GM19438 (cell line): Measurements from ENCODE around the gene RXRA.
"Not testable (repeated sequence)": the region's sequence is repeated elsewhere in the genome, so short reads cannot be mapped to it uniquely, and the experiment has no call there.

Source experiments
- ATAC-seq: cut with Tn5 transposase; IDR thresholded peaks from one replicate; pipeline ENCODE4 v1.9.1; 2021; ENCODE audit warnings: low read depth; ENCODE audit not compliant: unreplicated experiment

Gene RXRA

GRCh38 chr9:134293611-134294152 is 32.6 kb upstream of the RXRA start:
- ATAC-seq = no peak

- no peak for ATAC-seq
Observed at GRCh38 chr9:134294153-134295071, 31.8 kb upstream of the RXRA start.

GRCh38 chr9:134295101-134295745 is 31.0 kb upstream of the RXRA start:
- ATAC-seq = no peak

GRCh38 chr9:134295746-134296250 is 30.5 kb upstream of the RXRA start:
- ATAC-seq = no peak

GRCh38 chr9:134296301-134297082 is 29.8 kb upstream of the RXRA start:
- no peak for ATAC-seq

GRCh38 chr9:134297083-134297410 is 29.2 kb upstream of the RXRA start:
- ATAC-seq = no peak

- no peak for ATAC-seq
Observed at GRCh38 chr9:134297576-134297975, 28.7 kb upstream of the RXRA start.

GRCh38 chr9:134298000-134298399 is 28.3 kb upstream of the RXRA start:
- ATAC-seq = no peak

- no peak for ATAC-seq
Observed at GRCh38 chr9:134299068-134299467, 27.2 kb upstream of the RXRA start.

GRCh38 chr9:134299883-134300282 is 26.4 kb upstream of the RXRA start:
- no peak for ATAC-seq

GRCh38 chr9:134301387-134302129 is 24.7 kb upstream of the RXRA start:
- no peak for ATAC-seq

GRCh38 chr9:134302130-134302817 is 24.0 kb upstream of the RXRA start:
- ATAC-seq = no peak

GRCh38 chr9:134303601-134304000 is 22.7 kb upstream of the RXRA start:
- ATAC-seq = no peak

GRCh38 chr9:134304261-134304660 is 22.0 kb upstream of the RXRA start:
- no peak for ATAC-seq

GRCh38 chr9:134304690-134305089 is 21.6 kb upstream of the RXRA start:
- no peak for ATAC-seq

- ATAC-seq = no peak
Observed at GRCh38 chr9:134305533-134305932, 20.7 kb upstream of the RXRA start.

GRCh38 chr9:134306042-134306441 is 20.2 kb upstream of the RXRA start:
- not testable (repeated sequence) for ATAC-seq

GRCh38 chr9:134306636-134307600 is 19.3 kb upstream of the RXRA start:
- ATAC-seq = no peak
